Transverse colon (tissue), 4 donors: ENCODE measurements around the gene PGS1. TPM values are rescaled to one million over a fixed set of nuclear protein-coding genes. Genes with fewer than 3 reads are reported as not detected.

Experiments used
- DNase-seq: peaks from one replicate; pipeline ENCODE4 v3.0.0-alpha.2; 2019
- H3K27ac ChIP-seq, 4 donors: fragments of 200-600 bp; sonication (generic); 2 replicates each; pipeline ENCODE4 v1.5.1; 2016 to 2018; ENCODE audit warnings: inconsistent platforms in 4 of 4
- H3K27me3 ChIP-seq: fragments of 200-600 bp; sonication (generic); 2 replicates; pipeline ENCODE4 v1.5.1; 2017; ENCODE audit warnings: inconsistent platforms
- H3K36me3 ChIP-seq, 4 donors: fragments of 200-600 bp; sonication (generic); 2 replicates each; pipeline ENCODE4 v1.5.1; 2017 to 2019; ENCODE audit warnings: inconsistent platforms in 4 of 4
- H3K4me1 ChIP-seq, 4 donors: fragments of 200-600 bp; sonication (generic); 2 replicates each; pipeline ENCODE4 v1.5.1; 2017 to 2020; ENCODE audit warnings: inconsistent platforms in 4 of 4
- H3K4me3 ChIP-seq, 4 donors: fragments of 200-600 bp; sonication (generic); 1 replicate in 1 of 4; 2 replicates in 3 of 4; pipeline versions ENCODE4 v1.5.1 to v1.6.1; 2017 to 2019; ENCODE audit warnings: inconsistent platforms in 4 of 4
- H3K9me3 ChIP-seq, 2 donors: fragments of 200-600 bp; sonication (generic); 2 replicates each; pipeline ENCODE4 v1.5.1; 2017 to 2019; ENCODE audit warnings: inconsistent platforms in 2 of 2
- CTCF ChIP-seq, 5 experiments: fragments of 200-600 bp in 3 of 5; fragments of 450-650 bp in 2 of 5; sonication (generic) in 3 of 5; IDR thresholded peaks; 1 replicate in 2 of 5; 2 replicates in 3 of 5; pipeline ENCODE4 v1.5.1; 2016 to 2017; ENCODE audit warnings: antibody characterized with exemption in 5 of 5, inconsistent platforms in 3 of 5, mild to moderate bottlenecking in 2 of 5, moderate library complexity in 1 of 5
- EP300 ChIP-seq: sonication (generic); formaldehyde crosslinking; IDR thresholded peaks from one replicate; pipeline ENCODE4 v1.6.1; 2017; ENCODE audit warnings: antibody characterized with exemption, low read depth
- POLR2A ChIP-seq: fragments of 450-650 bp; IDR thresholded peaks from one replicate; pipeline ENCODE4 v1.6.1; 2016; ENCODE audit warnings: antibody characterized with exemption, mild to moderate bottlenecking, moderate library complexity
- POLR2AphosphoS5 ChIP-seq, 3 donors: sonication (generic); formaldehyde crosslinking; IDR thresholded peaks; one replicate each; pipeline ENCODE4 v1.6.1; 2016; ENCODE audit warnings: antibody characterized with exemption in 3 of 3
- WGBS, 2 donors: methylation state at CpG; one replicate each; pipeline ENCODE4 v1.1.5; 2018; ENCODE audit warnings: low coverage in 1 of 2; 5-methylcytosine and 5-hydroxymethylcytosine counted together
- in situ Hi-C, 4 donors: fragments of 200-750 bp; cut with MboI; loops; one replicate each; pipeline versions ENCODE4 v1.15.0 to v1.15.1; 2017; ENCODE audit warnings: low sequenced_read_pairs in 3 of 4, low pct_ligation_motif_present in 1 of 4, low pct_unique_long_range_greater_than_20kb in 1 of 4
- intact Hi-C: fragments of 100-400 bp; cut with DNase I; formaldehyde crosslinking; loops from one replicate; pipeline ENCODE4 v1.15.1; 2023; ENCODE audit warnings: low total_unique reads
- total RNA-seq, 4 donors: library from RNA; depleted of rRNA; stranded (reverse); fragments of >200 nt; gene quantifications; one replicate each; pipeline ENCODE4 v1.1.0, GENCODE V29; 2016

PGS1 gene
- total RNA-seq, 4 donors from 2014 or later, result 32.1 to 77.6 (median 60.1) TPM

GRCh38 chr17:78395155-78395554 is 16.7 kb downstream of the PGS1 start:
- Histone ChIP-seq H3K27ac (no peak overlapping the region), H3K27me3 (no peaks in the 10 kb centered on the region), H3K4me1 (peaks cover 0 to 14% (median 4%) of the 10 kb centered on the region in 4 donors), H3K9me3 (no peaks in the 10 kb centered on the region), H3K36me3 (peaks cover 0 to 23% (median 10%) of the 10 kb centered on the region in 4 donors), H3K4me3 (no peak overlapping the region)
- 79 to 86% methylated on average over 2 of the region's 2 CpGs for WGBS, 2 donors
- intact Hi-C loops, result no loop called here
- TF ChIP-seq POLR2AphosphoS5 (IDR thresholded peaks at IDR 0.05) (no peak), POLR2A (no peak), CTCF (IDR thresholded peaks at IDR 0.05) (no peak), EP300 (no peak)
- DNase-seq, result no peak
- in situ Hi-C loops, result no loop called here

GRCh38 chr17:78396441-78397337 is 18.2 kb downstream of the PGS1 start:
- TF ChIP-seq EP300 (no peak), POLR2A (no peak), CTCF (IDR thresholded peaks at IDR 0.05) (no peak), POLR2AphosphoS5 (IDR thresholded peaks at IDR 0.05) (no peak)
- no peak overlapping the region for H3K27ac ChIP-seq
- H3K9me3 ChIP-seq, result no peaks in the 10 kb centered on the region
- no peak overlapping the region for H3K4me3 ChIP-seq
- in situ Hi-C loops (no loop called here), intact Hi-C loops (no loop called here)
- H3K27me3 ChIP-seq, result no peaks in the 10 kb centered on the region
- peaks cover 0 to 36% (median 13%) of the 10 kb centered on the region in 4 donors for H3K36me3 ChIP-seq
- H3K4me1 ChIP-seq, result peaks cover 0 to 7% (median 1%) of the 10 kb centered on the region in 4 donors
- 58 to 80% methylated on average over 3 to 14 of the region's 14 CpGs for WGBS, 2 donors
- no peak for DNase-seq

GRCh38 chr17:78397681-78398101 is 19.2 kb downstream of the PGS1 start:
- no peaks in the 10 kb centered on the region for H3K9me3 ChIP-seq
- no peaks in the 10 kb centered on the region for H3K27me3 ChIP-seq
- peaks cover 0 to 5% (median 0%) of the 10 kb centered on the region in 4 donors for H3K4me1 ChIP-seq
- WGBS, 2 donors, result 63% methylated on average over 13 of the region's 13 CpGs; no CpG with 5 or more reads in 1 of the 2 donors
- H3K4me3 ChIP-seq, result no peak overlapping the region
- no peak for DNase-seq
- H3K27ac ChIP-seq, result peak overlapping the region in 1 of 4 donors; percentile 7
- intact Hi-C loops, result no loop called here
- peaks cover 0 to 39% (median 14%) of the 10 kb centered on the region in 4 donors for H3K36me3 ChIP-seq
- TF ChIP-seq POLR2AphosphoS5 (IDR thresholded peaks at IDR 0.05) (no peak), CTCF (IDR thresholded peaks at IDR 0.05) (no peak), POLR2A (no peak), EP300 (no peak)
- in situ Hi-C loops, result no loop called here

DNA sequence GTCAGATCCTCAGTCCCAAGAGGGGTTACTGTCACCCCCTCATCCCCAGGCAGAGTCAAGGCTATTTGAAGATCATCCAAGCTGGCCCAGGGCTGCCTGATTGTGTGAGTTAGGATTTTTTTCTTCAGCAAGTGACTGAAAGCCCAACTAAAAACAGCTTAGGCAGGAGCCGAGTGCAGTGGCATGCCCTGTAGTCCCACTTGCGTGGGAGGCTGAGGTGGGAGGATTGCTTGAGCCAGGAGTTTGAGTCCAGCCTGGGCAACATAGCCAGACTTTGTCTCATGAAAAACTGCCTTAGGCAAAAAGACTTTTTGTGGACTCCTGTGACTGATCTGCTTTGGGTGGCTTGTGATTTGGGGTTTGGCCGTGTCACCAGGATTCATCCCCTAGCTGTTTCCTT is 19.9 kb downstream of the PGS1 start:
- Histone ChIP-seq H3K27me3 (no peaks in the 10 kb centered on the region), H3K4me1 (peaks cover 0 to 5% (median 0%) of the 10 kb centered on the region in 4 donors), H3K9me3 (no peaks in the 10 kb centered on the region), H3K27ac (no peak overlapping the region), H3K36me3 (peaks cover 0 to 45% (median 18%) of the 10 kb centered on the region in 4 donors), H3K4me3 (no peak overlapping the region)
- TF ChIP-seq POLR2A (no peak), EP300 (no peak), POLR2AphosphoS5 (IDR thresholded peaks at IDR 0.05) (no peak), CTCF (IDR thresholded peaks at IDR 0.05) (no peak)
- in situ Hi-C loops (no loop called here), intact Hi-C loops (no loop called here)
- 100% methylated on average over 3 of the region's 3 CpGs; no CpG with 5 or more reads in 1 of the 2 donors for WGBS, 2 donors
- DNase-seq, result no peak
